Mesodermal cell (in vitro differentiated cells): ENCODE results near the gene RELL1.
"Not testable (repeated sequence)": the region's sequence is repeated elsewhere in the genome, so short reads cannot be mapped to it uniquely, and the experiment has no call there.

Experiments
- H3K27ac ChIP-seq: 2 replicates; pipeline ENCODE4 v1.7.0; 2013; ENCODE audit warnings: mild to moderate bottlenecking, low read depth, low read length, moderate library complexity; ENCODE audit not compliant: severe bottlenecking
- H3K36me3 ChIP-seq: 2 replicates; pipeline ENCODE4 v1.7.1; 2013; ENCODE audit warnings: mild to moderate bottlenecking, low read length, moderate library complexity; ENCODE audit not compliant: control insufficient read depth, insufficient read depth
- H3K4me1 ChIP-seq: one replicate; pipeline ENCODE4 v1.7.1; 2013; ENCODE audit warnings: mild to moderate bottlenecking, low read length; ENCODE audit not compliant: insufficient read depth, control insufficient read depth, poor library complexity, severe bottlenecking
- H3K4me3 ChIP-seq: 2 replicates; pipeline ENCODE4 v1.7.0; 2013; ENCODE audit warnings: low read length, control low read depth, mild to moderate bottlenecking; ENCODE audit not compliant: insufficient read depth, poor library complexity, severe bottlenecking; ENCODE audit errors: extremely low read depth
- H3K9me3 ChIP-seq: 2 replicates; pipeline ENCODE4 v1.7.1; 2013; ENCODE audit warnings: mild to moderate bottlenecking, low read length, moderate library complexity; ENCODE audit not compliant: control insufficient read depth
- WGBS, 2 experiments: methylation state at CpG; one replicate each; pipeline ENCODE4 v1.1.5; 2013; ENCODE audit warnings: missing lambda C conversion rate in 2 of 2; ENCODE audit not compliant: insufficient coverage in 2 of 2; 5-methylcytosine and 5-hydroxymethylcytosine counted together

The RELL1 gene

DNA sequence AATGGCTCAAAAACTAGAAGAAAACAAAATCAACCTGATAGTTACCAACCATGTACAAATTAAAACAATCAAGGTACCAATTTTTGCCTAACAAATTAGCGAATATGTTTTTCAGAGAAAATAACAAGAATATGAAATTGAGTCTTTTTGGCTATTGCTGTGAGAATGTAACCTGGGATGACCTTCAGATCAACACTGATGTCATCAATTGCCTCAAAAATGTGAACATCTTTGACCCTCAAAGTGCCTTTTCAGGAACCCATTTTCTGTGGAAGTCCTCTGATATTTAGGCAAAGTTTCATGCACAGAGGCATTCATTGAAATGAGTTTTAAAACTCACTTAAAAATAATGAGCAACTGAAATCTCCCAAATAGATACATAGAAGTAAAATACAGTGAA, 6.1 kb downstream of the RELL1 start:
- H3K27ac ChIP-seq: no peak overlapping the region
- no peak overlapping the region for H3K4me3 ChIP-seq
- peaks cover 4% of the 10 kb centered on the region for H3K4me1 ChIP-seq
- no peaks in the 10 kb centered on the region for H3K9me3 ChIP-seq
- 80% methylated on average over 1 of the region's 1 CpG; no CpG with 5 or more reads in 1 of the 2 experiments for WGBS, 2 experiments
- H3K36me3 ChIP-seq: peaks cover 6% of the 10 kb centered on the region

DNA sequence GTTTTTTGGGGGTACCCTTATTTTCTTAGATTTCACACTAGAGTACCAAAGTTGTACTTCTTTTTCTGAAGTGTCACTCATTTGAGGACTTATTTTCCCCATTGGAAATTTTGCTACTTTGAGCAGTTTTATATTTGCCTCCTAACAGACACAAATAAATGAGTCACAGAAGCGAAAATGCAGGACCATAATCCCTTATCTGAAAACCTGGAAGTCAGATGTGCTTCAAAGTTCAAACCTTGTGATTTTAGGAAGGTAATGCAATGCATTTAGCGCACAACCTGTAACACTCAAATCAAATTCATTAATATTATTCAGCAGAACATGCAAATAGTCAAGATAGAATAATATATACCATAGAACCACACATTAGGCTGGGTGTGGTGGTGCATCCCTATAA, 6.9 kb downstream of the RELL1 start:
- Histone ChIP-seq H3K36me3 (peaks cover 6% of the 10 kb centered on the region), H3K27ac (no peak overlapping the region), H3K4me1 (no peaks in the 10 kb centered on the region), H3K9me3 (no peaks in the 10 kb centered on the region), H3K4me3 (no peak overlapping the region)
- 100% methylated on average over 1 of the region's 2 CpGs; no CpG with 5 or more reads in 1 of the 2 experiments for WGBS, 2 experiments

DNA sequence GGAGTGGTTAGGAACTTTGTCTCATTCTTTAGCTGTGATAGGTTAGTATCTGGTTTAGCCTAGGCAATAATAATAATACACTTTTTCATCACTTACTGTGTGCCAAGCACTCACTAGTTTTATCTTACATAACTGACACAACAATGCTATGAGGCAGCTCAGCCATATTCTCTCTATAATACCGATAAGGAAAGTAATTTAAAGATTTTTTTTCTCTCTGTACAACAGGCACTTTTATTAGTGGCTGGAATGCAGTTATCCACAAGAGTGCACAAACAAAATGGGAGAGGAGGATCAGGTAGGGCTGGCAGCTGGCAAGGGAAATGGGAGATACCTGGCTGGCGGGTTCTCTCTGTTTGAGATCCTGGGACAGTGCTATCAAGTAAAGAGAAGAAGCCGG, 7.6 kb downstream of the RELL1 start:
- peaks cover 6% of the 10 kb centered on the region for H3K36me3 ChIP-seq
- no peak overlapping the region for H3K4me3 ChIP-seq
- peaks cover 2% of the 10 kb centered on the region for H3K4me1 ChIP-seq
- no peak overlapping the region for H3K27ac ChIP-seq
- 92 to 100% methylated on average over 2 of the region's 3 CpGs for WGBS, 2 experiments
- H3K9me3 ChIP-seq: no peaks in the 10 kb centered on the region

DNA sequence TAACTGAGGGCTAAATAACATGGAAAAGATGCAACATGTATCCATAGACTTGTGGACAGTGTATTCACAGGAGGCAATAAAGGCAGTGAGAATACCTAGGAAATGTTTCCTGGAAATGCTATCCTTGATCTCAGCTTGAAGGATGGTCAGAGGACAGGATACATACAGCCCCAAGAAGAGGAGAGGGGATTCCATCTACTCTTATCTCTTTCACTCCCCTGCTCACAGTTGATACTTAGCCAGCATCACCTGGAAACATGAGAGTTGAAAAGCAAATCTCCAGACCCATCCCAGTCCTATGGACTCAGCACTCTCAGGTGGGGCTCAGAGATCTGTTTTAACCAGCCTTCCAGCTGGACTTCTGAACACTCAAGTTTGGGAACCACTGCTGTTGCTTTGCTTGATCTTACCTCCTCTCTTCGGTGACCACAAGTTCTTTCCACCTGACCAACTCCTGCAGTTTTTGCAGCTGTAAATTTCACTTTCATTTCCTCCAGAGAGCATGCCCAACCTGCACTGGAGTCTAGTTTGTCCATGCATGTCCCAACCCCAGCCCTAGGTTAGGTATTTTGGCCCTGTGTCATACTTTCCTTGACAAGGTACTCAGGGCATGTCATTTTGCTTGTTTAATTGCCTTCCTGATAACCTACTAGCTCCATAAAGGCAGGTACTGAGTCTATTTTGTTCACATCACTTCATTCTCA, 10.4 kb downstream of the RELL1 start:
- Histone ChIP-seq H3K36me3 (peaks cover 6% of the 10 kb centered on the region), H3K4me3 (no peak overlapping the region), H3K27ac (no peak overlapping the region), H3K9me3 (peaks cover 10% of the 10 kb centered on the region), H3K4me1 (peaks cover 11% of the 10 kb centered on the region)
- 70 to 71% methylated on average over 1 of the region's 1 CpG for WGBS, 2 experiments

DNA sequence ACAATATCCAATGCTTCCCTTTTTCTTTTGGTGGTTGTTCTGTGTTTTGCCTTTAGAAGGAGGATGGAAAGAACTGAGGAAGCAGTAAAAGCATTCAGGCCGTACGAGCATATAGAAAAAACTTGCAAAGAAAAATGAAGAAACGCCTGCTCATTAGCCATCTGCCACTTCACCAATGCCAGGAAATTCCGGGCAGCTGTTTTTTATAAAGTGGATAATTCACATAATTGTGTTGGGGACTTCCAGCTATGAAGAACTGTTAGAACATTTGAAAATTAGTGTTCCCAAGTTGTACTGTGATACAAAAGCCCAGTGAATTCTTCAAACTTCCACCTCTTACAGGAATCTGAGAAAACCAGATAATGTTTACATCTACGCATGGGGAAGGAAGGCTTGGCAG, 11.7 kb downstream of the RELL1 start:
- Histone ChIP-seq H3K4me1 (peaks cover 11% of the 10 kb centered on the region), H3K27ac (no peak overlapping the region), H3K9me3 (peaks cover 10% of the 10 kb centered on the region), H3K36me3 (no peaks in the 10 kb centered on the region), H3K4me3 (no peak overlapping the region)
- 63% methylated on average over 3 of the region's 5 CpGs; no CpG with 5 or more reads in 1 of the 2 experiments for WGBS, 2 experiments

DNA sequence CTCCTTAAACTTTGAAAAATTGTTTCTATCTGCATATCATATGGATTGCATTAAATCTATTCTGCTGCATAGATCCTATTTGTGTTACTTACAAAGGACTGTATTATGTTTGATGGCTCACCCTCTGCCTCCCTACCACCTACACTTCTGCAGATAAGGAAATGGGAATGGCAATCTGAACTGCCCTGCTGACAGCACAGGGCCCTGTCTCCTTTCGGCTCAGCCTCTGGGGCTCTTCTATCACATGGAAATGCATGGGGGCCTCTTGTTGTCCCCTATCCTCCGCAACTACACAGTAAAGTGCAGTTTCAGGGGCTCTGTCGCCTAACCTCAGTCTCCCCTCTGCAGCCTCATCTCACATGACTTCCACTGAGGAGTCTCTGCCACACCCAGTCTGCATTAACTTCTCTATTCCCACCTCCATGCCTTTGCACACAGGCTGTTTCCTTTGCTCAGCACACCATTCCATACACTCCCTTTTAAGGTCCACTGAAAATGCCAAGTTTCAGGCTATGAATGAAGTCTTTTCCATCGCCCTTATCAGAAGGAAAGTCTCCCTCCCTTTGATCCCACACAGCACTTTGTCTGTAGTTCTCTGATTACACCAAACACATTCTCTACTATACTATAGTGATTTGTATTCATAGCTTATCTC, 12.5 kb downstream of the RELL1 start:
- Histone ChIP-seq H3K4me3 (no peak overlapping the region), H3K36me3 (no peaks in the 10 kb centered on the region), H3K9me3 (peaks cover 10% of the 10 kb centered on the region), H3K4me1 (peaks cover 11% of the 10 kb centered on the region), H3K27ac (no peak overlapping the region)
- WGBS, 2 experiments: 92% methylated on average over 3 to 4 of the region's 4 CpGs

DNA sequence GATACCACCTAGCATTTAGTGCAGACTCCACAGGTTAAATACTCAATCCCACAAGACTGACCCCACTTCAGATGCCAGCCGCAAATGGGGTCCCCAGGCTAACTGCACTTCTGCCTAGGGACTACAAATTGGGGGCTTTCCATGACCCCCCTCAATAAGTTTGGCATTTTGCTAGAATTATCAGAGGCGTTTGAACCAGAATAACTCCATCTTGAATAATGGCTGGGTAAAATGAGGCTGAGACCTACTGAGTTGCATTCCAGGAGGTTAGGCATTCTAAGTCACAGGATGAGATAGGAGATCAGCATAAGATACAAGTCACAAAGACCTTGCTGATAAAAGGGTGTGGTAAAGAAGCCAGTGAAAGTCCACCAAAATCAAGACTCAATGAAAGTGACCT, 15.1 kb downstream of the RELL1 start:
- no peaks in the 10 kb centered on the region for H3K36me3 ChIP-seq
- peaks cover 26% of the 10 kb centered on the region for H3K4me1 ChIP-seq
- peaks cover 10% of the 10 kb centered on the region for H3K9me3 ChIP-seq
- no peak overlapping the region for H3K4me3 ChIP-seq
- WGBS, 2 experiments: 50% methylated on average over 2 of the region's 2 CpGs; no CpG with 5 or more reads in 1 of the 2 experiments
- H3K27ac ChIP-seq: no peak overlapping the region

DNA sequence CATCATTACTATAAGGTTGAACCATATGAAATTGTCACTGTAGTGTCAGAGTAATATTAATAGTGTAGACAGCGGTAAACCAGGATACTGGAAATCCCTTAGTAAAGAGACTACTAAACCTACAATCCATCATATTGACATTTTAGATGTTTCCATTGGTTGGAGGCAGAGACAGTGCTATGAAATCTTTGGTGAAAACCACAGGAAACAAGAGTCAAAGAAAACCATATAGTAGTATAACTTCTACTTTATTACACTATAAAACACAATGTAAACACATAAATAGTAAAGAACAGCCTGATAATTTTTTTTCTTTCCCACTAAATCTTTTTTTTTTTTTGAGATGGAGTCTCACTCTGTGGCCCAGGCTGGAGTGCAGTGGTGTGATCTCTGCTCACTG, 15.9 kb downstream of the RELL1 start:
- Histone ChIP-seq H3K4me1 (peaks cover 34% of the 10 kb centered on the region), H3K36me3 (no peaks in the 10 kb centered on the region), H3K9me3 (peaks cover 10% of the 10 kb centered on the region), H3K27ac (no peak overlapping the region), H3K4me3 (no peak overlapping the region)
- WGBS, 2 experiments: no CpG with 5 or more reads among the region's 1 CpG

DNA sequence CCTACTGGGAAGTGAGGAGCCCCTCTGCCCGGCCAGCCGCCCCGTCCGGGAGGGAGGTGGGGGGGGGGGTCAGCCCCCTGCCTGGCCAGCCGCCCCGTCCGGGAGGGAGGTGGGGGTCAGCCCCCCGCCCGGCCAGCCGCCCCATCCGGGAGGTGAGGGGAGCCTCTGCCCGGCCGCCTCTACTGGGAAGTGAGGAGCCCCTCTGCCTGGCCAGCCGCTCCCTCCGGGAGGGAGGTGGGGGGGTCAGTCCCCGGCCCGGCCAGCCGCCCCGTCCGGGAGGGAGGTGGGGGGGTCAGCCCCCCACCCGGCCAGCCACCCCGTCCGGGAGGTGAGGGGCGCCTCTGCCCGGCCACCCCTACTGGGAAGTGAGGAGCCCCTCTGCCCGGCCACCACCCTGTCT, 17.1 kb downstream of the RELL1 start:
- peaks cover 45% of the 10 kb centered on the region for H3K4me1 ChIP-seq
- not testable (repeated sequence) for H3K36me3 ChIP-seq, H3K9me3 ChIP-seq, H3K27ac ChIP-seq, H3K4me3 ChIP-seq
- no CpG with 5 or more reads among the region's 26 CpGs for WGBS, 2 experiments

DNA sequence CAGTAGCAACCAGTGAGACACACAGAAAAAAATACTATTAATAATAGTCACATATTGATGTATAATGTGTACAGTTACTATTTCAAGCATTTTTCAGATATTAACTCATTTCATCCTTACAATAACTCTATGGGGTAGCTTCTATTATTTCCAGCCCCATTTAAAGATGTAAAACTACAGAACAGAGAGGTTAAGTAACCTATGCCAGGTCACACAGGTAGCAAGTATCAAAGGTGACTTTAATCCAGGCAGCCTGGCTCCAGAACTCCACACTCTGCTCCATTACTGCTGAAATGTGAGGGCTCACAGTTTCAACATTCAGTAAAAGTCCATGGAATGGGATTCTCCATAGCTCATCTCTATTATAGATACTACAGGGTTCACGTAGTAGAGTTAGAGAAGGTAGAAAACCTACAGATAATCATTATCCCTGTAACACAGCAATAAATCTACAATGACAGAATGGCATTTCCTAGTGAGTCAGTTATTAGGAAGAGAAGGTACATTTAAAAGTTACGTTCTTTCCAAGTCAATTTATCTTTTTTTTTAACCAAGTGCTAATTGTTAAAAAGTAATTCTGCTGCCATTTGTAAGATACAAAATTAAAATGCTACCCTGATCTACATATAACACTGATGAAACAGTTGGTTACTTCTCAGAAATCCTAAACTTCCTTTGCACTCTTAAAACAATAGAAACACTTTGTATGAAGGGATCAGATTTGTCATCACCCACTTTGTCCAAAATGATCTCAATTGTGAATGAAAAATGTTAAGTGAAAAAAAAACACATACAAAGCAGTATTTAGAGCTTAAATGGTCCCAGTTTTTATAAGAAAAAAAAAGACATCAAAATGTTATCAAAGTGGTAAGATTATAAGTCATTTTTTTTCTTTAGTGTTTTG, 18.7 kb downstream of the RELL1 start:
- Histone ChIP-seq H3K9me3 (peaks cover 10% of the 10 kb centered on the region), H3K27ac (peak overlapping the region; percentile 62), H3K4me3 (no peak overlapping the region), H3K36me3 (no peaks in the 10 kb centered on the region), H3K4me1 (peaks cover 55% of the 10 kb centered on the region)
- no CpG with 5 or more reads among the region's 2 CpGs for WGBS, 2 experiments
